Measurements from ENCODE around the gene HHAT.

- TF ChIP-seq HES2 (IDR thresholded peaks at IDR 0.05): no peak
- TF ChIP-seq FOSL2 (IDR thresholded peaks at IDR 0.05): no peak
- TF ChIP-seq FOSL2 (CRISPR knock-in tag; IDR thresholded peaks at IDR 0.05): no peak
- no peak for TF ChIP-seq CTCF (IDR thresholded peaks at IDR 0.05)
- no peak for TF ChIP-seq KDM1A (IDR thresholded peaks at IDR 0.05; ENCODE audit: low read depth)
- no peak for TF ChIP-seq SMC3 (IDR thresholded peaks at IDR 0.05)
- no peak for TF ChIP-seq MAX (IDR thresholded peaks at IDR 0.05)
- TF ChIP-seq POLR2AphosphoS2 (conservative IDR thresholded peaks at IDR 0.05; ENCODE audit: low read length): no peak
- TF ChIP-seq POLR2A (IDR thresholded peaks at IDR 0.05; ENCODE audit: low read length): no peak
- no peak for TF ChIP-seq CHD2 (IDR thresholded peaks at IDR 0.05; ENCODE audit: low read length, partially characterized antibody)
These were observed 87.2 kb downstream of the HHAT start for GRCh38 chr1:210415846-210416448.
